B cell (primary cell): ENCODE data around the gene THADA. TPM values are rescaled to one million over a fixed set of nuclear protein-coding genes. Genes with fewer than 3 reads are reported as not detected.
A peak's percentile ranks its signal among the peaks of the same experiment; 100 is the strongest.

ENCODE experiments used
- ATAC-seq: fragments of 200-7000 bp; cut with Tn5 transposase; one replicate; pipeline ENCODE4 v1.10.0; 2021; ENCODE audit warnings: low read depth, mild to moderate bottlenecking, moderate number of reproducible peaks, moderate library complexity
- CTCF ChIA-PET: fragments of 350-600 bp; sonication (Branson Sonifier 250); formaldehyde crosslinking; loops from one replicate; lab custom pipeline; 2021; ENCODE audit warnings: antibody characterized with exemption, inconsistent platforms; lab: Charles Lee
- POLR2A ChIA-PET: fragments of 350-600 bp; sonication (Branson Sonifier 250); formaldehyde crosslinking; loops from one replicate; lab custom pipeline; 2021; ENCODE audit warnings: antibody characterized with exemption; lab: Charles Lee
- DNase-seq: peaks from one replicate; pipeline ENCODE4 v3.0.0; 2013
- H2AFZ ChIP-seq: 2 replicates; pipeline ENCODE4 v1.6.1; 2012; ENCODE audit warnings: mild to moderate bottlenecking, low read depth, low read length; ENCODE audit not compliant: insufficient read depth, poor library complexity, severe bottlenecking
- H3K27ac ChIP-seq, 2 donors: 1 replicate in 1 of 2; 2 replicates in 1 of 2; pipeline ENCODE4 v1.5.1; 2012 to 2013; ENCODE audit warnings: low read length in 2 of 2, mild to moderate bottlenecking in 2 of 2, moderate library complexity in 1 of 2
- H3K27me3 ChIP-seq, 4 experiments: fragments of 200-600 bp in 1 of 4; sonication (generic) in 1 of 4; replicated peaks in 1 of 4; 1 replicate in 2 of 4; 2 replicates in 2 of 4; pipeline versions ENCODE4 v1.6.1 to v1.7.0; 2013 to 2016; ENCODE audit warnings: low read length in 3 of 4, mild to moderate bottlenecking in 2 of 4, mixed read lengths in 1 of 4, moderate library complexity in 1 of 4; ENCODE audit not compliant: insufficient read depth in 4 of 4, control insufficient read depth in 3 of 4; ENCODE audit errors: control extremely low read depth in 1 of 4
- H3K36me3 ChIP-seq, 2 experiments: replicated peaks in 1 of 2; 1 replicate in 1 of 2; 2 replicates in 1 of 2; pipeline versions ENCODE4 v1.6.1 to v1.7.1; 2013; ENCODE audit warnings: low read length in 1 of 2; ENCODE audit not compliant: insufficient read depth in 2 of 2, control insufficient read depth in 1 of 2; ENCODE audit errors: control extremely low read depth in 1 of 2, extremely low read depth in 1 of 2
- H3K4me1 ChIP-seq, 2 donors: fragments of 200-600 bp in 1 of 2; sonication (generic) in 1 of 2; 1 replicate in 1 of 2; 2 replicates in 1 of 2; pipeline versions ENCODE4 v1.5.1 to v1.6.1; 2013 to 2017; ENCODE audit warnings: low read length in 2 of 2; ENCODE audit not compliant: control insufficient read depth in 2 of 2, insufficient read depth in 2 of 2
- H3K4me2 ChIP-seq: replicated peaks from 2 replicates; pipeline ENCODE3; 2012; ENCODE audit warnings: mild to moderate bottlenecking, low read depth, low read length; ENCODE audit not compliant: poor library complexity, severe bottlenecking
- H3K4me3 ChIP-seq, 5 experiments: fragments of 200-600 bp in 1 of 5; sonication (generic) in 1 of 5; 1 replicate in 3 of 5; 2 replicates in 2 of 5; pipeline versions ENCODE4 v1.5.1 to v1.7.0; 2011 to 2016; ENCODE audit warnings: low read length in 4 of 5, mild to moderate bottlenecking in 4 of 5, low read depth in 2 of 5, control low read depth in 1 of 5, moderate library complexity in 1 of 5; ENCODE audit not compliant: insufficient read depth in 1 of 5; ENCODE audit errors: control extremely low read depth in 1 of 5, extremely low read depth in 1 of 5
- H3K79me2 ChIP-seq: fragments of 200-600 bp; sonication (generic); one replicate; pipeline ENCODE4 v1.6.0; 2016; ENCODE audit warnings: low read length; ENCODE audit not compliant: control insufficient read depth, insufficient read depth
- H3K9ac ChIP-seq: fragments of 200-600 bp; sonication (generic); 2 replicates; pipeline ENCODE4 v1.6.1; 2017; ENCODE audit warnings: mild to moderate bottlenecking, low read length, moderate library complexity
- H3K9me3 ChIP-seq, 3 donors: one replicate each; pipeline versions ENCODE4 v1.6.1 to v1.7.1; 2013; ENCODE audit warnings: low read length in 2 of 3; ENCODE audit not compliant: control insufficient read depth in 2 of 3, insufficient read depth in 1 of 3; ENCODE audit errors: control extremely low read depth in 1 of 3
- H4K20me1 ChIP-seq: 2 replicates; pipeline ENCODE4 v1.6.0; 2012; ENCODE audit warnings: mild to moderate bottlenecking, low read length; ENCODE audit not compliant: insufficient read depth, control insufficient read depth, poor library complexity, severe bottlenecking
- H3K27ac Mint-ChIP-seq: one replicate; pipeline ENCODE4 v1.8.0; 2021; ENCODE audit warnings: mixed read lengths
- H3K27me3 Mint-ChIP-seq: one replicate; pipeline ENCODE4 v1.8.0; 2021; ENCODE audit warnings: mixed read lengths
- H3K4me1 Mint-ChIP-seq: one replicate; pipeline ENCODE4 v1.8.0; 2021; ENCODE audit warnings: mixed read lengths
- H3K4me3 Mint-ChIP-seq: one replicate; pipeline ENCODE4 v1.8.0; 2021; ENCODE audit warnings: mixed read lengths
- H3K9me3 Mint-ChIP-seq: one replicate; pipeline ENCODE4 v1.8.0; 2022; ENCODE audit warnings: mixed read lengths; ENCODE audit not compliant: insufficient read depth
- EZH2 ChIP-seq: IDR thresholded peaks from 2 replicates; pipeline ENCODE4 v1.6.1; 2012; ENCODE audit warnings: borderline replicate concordance, low read depth, mild to moderate bottlenecking, moderate library complexity, low read length; ENCODE audit not compliant: insufficient read depth, poor library complexity, severe bottlenecking
- WGBS: methylation state at CpG from one replicate; pipeline ENCODE4 v1.1.5; 2013; ENCODE audit warnings: missing lambda C conversion rate; ENCODE audit not compliant: insufficient coverage; 5-methylcytosine and 5-hydroxymethylcytosine counted together
- intact Hi-C: fragments of 100-400 bp; cut with micrococcal nuclease; formaldehyde crosslinking; loops from one replicate; pipeline ENCODE4 v1.10.0; 2022
- polyA plus RNA-seq: library from polyadenylated mRNA; depleted of rRNA; stranded (reverse); fragments of >200 nt; gene quantifications from 2 replicates; pipeline ENCODE4 v1.2.3, GENCODE V29; 2012
- total RNA-seq, 2 donors: library from RNA; stranded (reverse); fragments of 120-200 nt in 1 of 2; gene quantifications; 1 replicate in 1 of 2; 2 replicates in 1 of 2; pipeline versions ENCODE4 v1.2.3 to v1.2.4, GENCODE V29; 2013 to 2022
- TF ChIP-seq, protein P1 (sequence below): fragments of 200-600 bp; IDR thresholded peaks from one replicate; pipeline ENCODE4 v1.8.0; 2022; ENCODE audit warnings: antibody characterized with exemption, mild to moderate bottlenecking

Gene THADA
- total and polyA plus RNA-seq, 2 donors (not counting 1 experiment from before 2014, with no cell fraction given): 17.6 to 48.5 TPM

DNA sequence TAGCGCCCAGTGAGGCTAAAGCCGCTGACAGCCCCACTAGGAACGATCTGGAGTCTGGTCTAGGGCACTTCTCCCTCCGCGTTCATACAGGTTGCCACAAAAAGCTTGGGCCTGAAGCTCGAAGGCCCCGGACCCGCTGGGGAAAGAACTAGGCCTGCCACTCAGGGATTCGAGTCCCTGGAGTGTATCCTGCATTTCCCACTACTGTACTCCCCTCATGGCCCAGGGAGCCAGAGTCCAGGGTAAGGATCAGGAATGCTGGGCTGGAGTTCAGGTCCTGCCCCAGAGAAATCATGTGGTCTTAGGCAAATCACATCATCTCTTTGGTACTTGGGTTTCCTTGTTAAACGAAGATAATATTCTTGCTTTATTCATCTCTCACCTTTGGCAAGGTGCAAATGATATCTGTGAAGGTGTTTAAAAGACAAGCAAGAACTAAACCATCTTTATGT is 368.0 kb downstream of the THADA start:
- H3K9ac ChIP-seq: peak overlapping the region; percentile 88
- no peaks in the 10 kb centered on the region for H3K27me3 ChIP-seq
- peak overlapping the region; percentile 98 for H3K4me3 Mint-ChIP-seq
- peaks cover 31% of the 10 kb centered on the region for H4K20me1 ChIP-seq
- peaks cover 62% of the 10 kb centered on the region for H3K79me2 ChIP-seq
- peak overlapping the region; percentile 18 to 93 (median 92) for H3K4me3 ChIP-seq
- 2% methylated on average over 8 of the region's 10 CpGs for WGBS
- peak overlapping the region; percentile 85 for H3K4me2 ChIP-seq
- H3K36me3 ChIP-seq: peaks cover 0 to 34% of the 10 kb centered on the region in 2 experiments
- DNase-seq: no peak
- no peaks in the 10 kb centered on the region for H3K9me3 ChIP-seq
- ATAC-seq: no peak
- intact Hi-C loops: loop anchor here (1.0 to 5.0 kb wide), 6 partner anchors 9 to 416 kb away; no protein-coding TSS in a partner anchor
- no peaks in the 10 kb centered on the region for H3K9me3 Mint-ChIP-seq
- ChIA-PET CTCF (interaction anchor here (0.6 to 21.8 kb wide), 18 partner anchors 9 to 536 kb away, joined by 3 to 650 read pairs (median 24); no protein-coding TSS in a partner anchor), POLR2A (interaction anchor here (0.6 to 13.4 kb wide), 15 partner anchors 7 to 297 kb away, joined by 3 to 561 read pairs (median 10); no protein-coding TSS in a partner anchor)
- H3K4me1 ChIP-seq: peaks cover 24 to 52% of the 10 kb centered on the region in 2 donors
- TF ChIP-seq EZH2: no peak
- TF ChIP-seq, protein P1, sequence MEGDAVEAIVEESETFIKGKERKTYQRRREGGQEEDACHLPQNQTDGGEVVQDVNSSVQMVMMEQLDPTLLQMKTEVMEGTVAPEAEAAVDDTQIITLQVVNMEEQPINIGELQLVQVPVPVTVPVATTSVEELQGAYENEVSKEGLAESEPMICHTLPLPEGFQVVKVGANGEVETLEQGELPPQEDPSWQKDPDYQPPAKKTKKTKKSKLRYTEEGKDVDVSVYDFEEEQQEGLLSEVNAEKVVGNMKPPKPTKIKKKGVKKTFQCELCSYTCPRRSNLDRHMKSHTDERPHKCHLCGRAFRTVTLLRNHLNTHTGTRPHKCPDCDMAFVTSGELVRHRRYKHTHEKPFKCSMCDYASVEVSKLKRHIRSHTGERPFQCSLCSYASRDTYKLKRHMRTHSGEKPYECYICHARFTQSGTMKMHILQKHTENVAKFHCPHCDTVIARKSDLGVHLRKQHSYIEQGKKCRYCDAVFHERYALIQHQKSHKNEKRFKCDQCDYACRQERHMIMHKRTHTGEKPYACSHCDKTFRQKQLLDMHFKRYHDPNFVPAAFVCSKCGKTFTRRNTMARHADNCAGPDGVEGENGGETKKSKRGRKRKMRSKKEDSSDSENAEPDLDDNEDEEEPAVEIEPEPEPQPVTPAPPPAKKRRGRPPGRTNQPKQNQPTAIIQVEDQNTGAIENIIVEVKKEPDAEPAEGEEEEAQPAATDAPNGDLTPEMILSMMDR: peak; percentile 15
- peak overlapping the region; percentile 87 to 90 for H3K27ac ChIP-seq
- H3K27ac Mint-ChIP-seq: peak overlapping the region; percentile 97
- no peaks in the 10 kb centered on the region for H3K27me3 Mint-ChIP-seq
- H3K4me1 Mint-ChIP-seq: peaks cover 46% of the 10 kb centered on the region
- H2AFZ ChIP-seq: peak overlapping the region; percentile 73
